DND-41 (cell line): Measurements from ENCODE around the gene PTH2.

Experiments
- ATAC-seq: fragments of 200-7000 bp; cut with Tn5 transposase; 3 replicates; pipeline ENCODE4 v1.9.1; 2021; ENCODE audit warnings: low read depth; ENCODE audit not compliant: insufficient read depth
- DNase-seq: peaks from one replicate; pipeline ENCODE4 v3.0.0-alpha.2; 2020
- H2AFZ ChIP-seq: 2 replicates; pipeline ENCODE4 v1.6.0; 2012; ENCODE audit warnings: low read depth, low read length
- H3K27ac ChIP-seq: 2 replicates; pipeline ENCODE4 v1.5.1; 2012; ENCODE audit warnings: low read length, inconsistent platforms
- H3K27me3 ChIP-seq: fragments of 200-600 bp; sonication (generic); 2 replicates; pipeline ENCODE4 v1.6.0; 2012; ENCODE audit warnings: low read length, mild to moderate bottlenecking, inconsistent platforms; ENCODE audit not compliant: insufficient read depth, poor library complexity
- H3K36me3 ChIP-seq: 2 replicates; pipeline ENCODE4 v1.5.1; 2012; ENCODE audit warnings: low read length, inconsistent platforms; ENCODE audit not compliant: insufficient read depth
- H3K4me1 ChIP-seq: 2 replicates; pipeline ENCODE4 v1.5.1; 2012; ENCODE audit warnings: mild to moderate bottlenecking, low read length; ENCODE audit not compliant: insufficient read depth
- H3K4me2 ChIP-seq: 2 replicates; pipeline ENCODE4 v1.6.0; 2012; ENCODE audit warnings: mild to moderate bottlenecking, moderate library complexity, low read length, inconsistent platforms; ENCODE audit not compliant: insufficient read depth
- H3K4me3 ChIP-seq, 2 experiments: fragments of 200-600 bp in 1 of 2; shearing (Covaris generic) in 1 of 2; 2 replicates each; pipeline ENCODE4 v1.5.1; 2012 to 2016; ENCODE audit warnings: inconsistent platforms in 2 of 2, low read length in 2 of 2, mild to moderate bottlenecking in 2 of 2, low read depth in 1 of 2, moderate library complexity in 1 of 2
- H3K79me2 ChIP-seq: 2 replicates; pipeline ENCODE4 v1.6.0; 2012; ENCODE audit warnings: low read length, inconsistent platforms; ENCODE audit not compliant: insufficient read depth
- H3K9ac ChIP-seq: 2 replicates; pipeline ENCODE4 v1.6.0; 2012; ENCODE audit warnings: low read depth, mild to moderate bottlenecking, inconsistent platforms, low read length, moderate library complexity
- H3K9me3 ChIP-seq: 2 replicates; pipeline ENCODE4 v1.5.1; 2012; ENCODE audit warnings: low read length, moderate library complexity, mild to moderate bottlenecking, inconsistent platforms; ENCODE audit not compliant: insufficient read depth, severe bottlenecking
- H4K20me1 ChIP-seq: 2 replicates; pipeline ENCODE4 v1.6.0; 2012; ENCODE audit warnings: low read length; ENCODE audit not compliant: insufficient read depth
- EZH2 ChIP-seq: IDR thresholded peaks from 3 replicates; pipeline ENCODE4 v1.6.1; 2012; ENCODE audit warnings: borderline replicate concordance, low read depth, mild to moderate bottlenecking, moderate library complexity, low read length, inconsistent platforms; ENCODE audit not compliant: severe bottlenecking
- TF ChIP-seq, protein P1 (sequence below): IDR thresholded peaks from 2 replicates; pipeline ENCODE4 v1.5.1; 2012; ENCODE audit warnings: borderline replicate concordance, low read length, moderate library complexity, mild to moderate bottlenecking; ENCODE audit not compliant: poor library complexity, severe bottlenecking; ENCODE audit errors: extremely low read depth

Gene PTH2

DNA sequence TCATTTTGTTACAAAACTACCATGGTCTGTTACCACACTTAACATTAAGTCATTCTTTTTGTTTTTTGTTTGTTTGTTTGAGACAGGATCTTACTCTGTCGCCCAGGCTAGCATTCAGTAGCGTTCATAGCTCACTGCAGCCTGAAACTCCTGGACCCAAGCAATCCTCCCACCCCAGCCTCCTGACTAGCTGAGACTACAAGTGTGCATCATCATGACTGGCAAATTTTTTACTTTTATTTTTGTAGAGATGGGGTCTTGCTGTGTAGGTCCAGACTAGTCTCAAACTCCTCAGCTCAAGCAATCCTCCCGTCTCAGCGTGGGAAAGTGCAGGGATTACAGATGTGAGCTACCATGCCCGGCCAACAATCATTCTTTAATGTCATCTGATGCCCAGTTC lies 33.1 kb upstream of the PTH2 start:
- peaks cover 22% of the 10 kb centered on the region for H3K4me1 ChIP-seq
- no peak overlapping the region for H2AFZ ChIP-seq
- H3K27me3 ChIP-seq, result no peaks in the 10 kb centered on the region
- H3K4me3 ChIP-seq, result no peak overlapping the region
- H3K27ac ChIP-seq, result no peak overlapping the region
- H3K9ac ChIP-seq, result no peak overlapping the region
- no peaks in the 10 kb centered on the region for H4K20me1 ChIP-seq
- peaks cover 45% of the 10 kb centered on the region for H3K36me3 ChIP-seq
- H3K9me3 ChIP-seq, result no peaks in the 10 kb centered on the region
- DNase-seq, result no peak
- H3K4me2 ChIP-seq, result no peak overlapping the region
- ATAC-seq, result no peak
- H3K79me2 ChIP-seq, result peaks cover 53% of the 10 kb centered on the region
- TF ChIP-seq EZH2, result no peak
- TF ChIP-seq, protein P1, sequence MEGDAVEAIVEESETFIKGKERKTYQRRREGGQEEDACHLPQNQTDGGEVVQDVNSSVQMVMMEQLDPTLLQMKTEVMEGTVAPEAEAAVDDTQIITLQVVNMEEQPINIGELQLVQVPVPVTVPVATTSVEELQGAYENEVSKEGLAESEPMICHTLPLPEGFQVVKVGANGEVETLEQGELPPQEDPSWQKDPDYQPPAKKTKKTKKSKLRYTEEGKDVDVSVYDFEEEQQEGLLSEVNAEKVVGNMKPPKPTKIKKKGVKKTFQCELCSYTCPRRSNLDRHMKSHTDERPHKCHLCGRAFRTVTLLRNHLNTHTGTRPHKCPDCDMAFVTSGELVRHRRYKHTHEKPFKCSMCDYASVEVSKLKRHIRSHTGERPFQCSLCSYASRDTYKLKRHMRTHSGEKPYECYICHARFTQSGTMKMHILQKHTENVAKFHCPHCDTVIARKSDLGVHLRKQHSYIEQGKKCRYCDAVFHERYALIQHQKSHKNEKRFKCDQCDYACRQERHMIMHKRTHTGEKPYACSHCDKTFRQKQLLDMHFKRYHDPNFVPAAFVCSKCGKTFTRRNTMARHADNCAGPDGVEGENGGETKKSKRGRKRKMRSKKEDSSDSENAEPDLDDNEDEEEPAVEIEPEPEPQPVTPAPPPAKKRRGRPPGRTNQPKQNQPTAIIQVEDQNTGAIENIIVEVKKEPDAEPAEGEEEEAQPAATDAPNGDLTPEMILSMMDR, result no peak

DNA sequence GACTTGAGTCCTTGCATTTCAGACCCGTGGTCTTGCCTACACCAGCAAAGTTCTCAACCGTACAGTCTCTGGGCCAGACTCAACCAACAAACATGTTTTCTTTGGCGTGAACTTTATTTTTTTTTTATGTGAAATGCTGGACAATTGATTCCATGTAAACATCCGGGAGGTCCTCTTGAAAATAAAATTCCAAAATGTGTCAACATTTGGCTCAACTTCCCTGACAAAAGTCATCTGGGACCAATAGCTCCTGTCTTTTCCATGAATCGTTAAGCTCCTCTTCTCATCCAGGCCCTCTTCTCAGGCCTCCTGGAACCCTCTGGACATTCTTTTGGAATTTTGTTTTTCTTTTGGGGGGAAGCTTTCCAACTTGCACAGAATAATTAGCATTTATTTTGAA lies 32.5 kb upstream of the PTH2 start:
- no peak overlapping the region for H2AFZ ChIP-seq
- DNase-seq, result no peak

DNA sequence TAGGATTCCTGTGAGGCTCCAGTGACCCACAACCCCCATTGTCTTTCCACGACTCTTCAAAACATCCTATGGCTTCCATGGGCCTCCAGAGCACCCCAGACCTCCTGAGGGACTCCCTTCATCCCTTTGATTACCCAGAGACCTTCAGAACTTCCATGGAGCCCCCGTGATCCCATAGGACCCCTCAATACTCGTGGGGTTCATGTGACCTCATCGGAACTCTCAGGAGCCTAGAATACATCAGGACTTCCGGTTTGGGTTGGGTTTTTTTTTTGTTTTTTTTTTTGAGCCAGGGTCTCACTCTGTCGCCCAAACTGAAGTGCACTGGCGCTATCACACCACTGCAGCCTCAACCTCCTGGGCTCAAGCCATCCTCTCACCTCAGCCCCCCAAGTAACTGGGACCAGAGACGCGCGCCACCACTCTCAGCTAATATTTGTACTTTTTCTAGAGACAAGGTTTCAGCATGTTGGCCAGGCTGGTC lies 30.6 kb upstream of the PTH2 start:
- TF ChIP-seq, protein P1, result no peak
- no peak for TF ChIP-seq EZH2
- ATAC-seq, result no peak
- peak overlapping the region; percentile 78 for H3K4me2 ChIP-seq
- H3K9ac ChIP-seq, result peak overlapping the region; percentile 85
- H3K9me3 ChIP-seq, result no peaks in the 10 kb centered on the region
- H3K4me1 ChIP-seq, result peaks cover 36% of the 10 kb centered on the region
- no peaks in the 10 kb centered on the region for H3K27me3 ChIP-seq
- peaks cover 44% of the 10 kb centered on the region for H3K36me3 ChIP-seq
- peak overlapping the region; percentile 70 to 91 for H3K4me3 ChIP-seq
- peak overlapping the region; percentile 93 for H3K27ac ChIP-seq
- peaks cover 70% of the 10 kb centered on the region for H3K79me2 ChIP-seq
- DNase-seq, result no peak
- H2AFZ ChIP-seq, result peak overlapping the region; percentile 52
- H4K20me1 ChIP-seq, result peaks cover 10% of the 10 kb centered on the region; the same call in 1 of the 2 replicates

More for the DNA sequence above, 32.5 kb upstream of the PTH2 start:
- TF ChIP-seq, protein P1, result no peak
- no peak for TF ChIP-seq EZH2
- Histone ChIP-seq H4K20me1 (no peaks in the 10 kb centered on the region), H3K4me3 (no peak overlapping the region), H3K4me1 (peaks cover 23% of the 10 kb centered on the region), H3K4me2 (no peak overlapping the region), H3K9me3 (no peaks in the 10 kb centered on the region), H3K27me3 (no peaks in the 10 kb centered on the region), H3K9ac (no peak overlapping the region), H3K27ac (no peak overlapping the region), H3K36me3 (peaks cover 45% of the 10 kb centered on the region), H3K79me2 (peaks cover 57% of the 10 kb centered on the region)
- ATAC-seq, result no peak
